ENCODE data around the gene KIF9.
A peak's percentile ranks its signal among the peaks of the same experiment; 100 is the strongest.
"Not testable (repeated sequence)": the region's sequence is repeated elsewhere in the genome, so short reads cannot be mapped to it uniquely, and the experiment has no call there.

Gene KIF9

GRCh38 chr3:47266709-47267489, 15.7 kb downstream of the KIF9 start:
- in situ Hi-C loops (cut with MboI; ENCODE audit: low pct_unique_long_range_greater_than_20kb, low sequenced_read_pairs, unreplicated experiment), result no loop called here
- peak; percentile 1 for TF ChIP-seq CTCF (IDR thresholded peaks at IDR 0.05; ENCODE audit: extremely low read depth, insufficient read depth, missing control alignments)
- peak; percentile 65 for DNase-seq (ENCODE audit: low spot score)

- no peak for TF ChIP-seq CTCF (IDR thresholded peaks at IDR 0.05; ENCODE audit: extremely low read depth, insufficient read depth, missing control alignments)
- in situ Hi-C loops (cut with MboI; ENCODE audit: low pct_unique_long_range_greater_than_20kb, low sequenced_read_pairs, unreplicated experiment), result no loop called here
- no peak for DNase-seq (ENCODE audit: low spot score)
These were observed 16.7 kb downstream of the KIF9 start for GRCh38 chr3:47265725-47266428.

GRCh38 chr3:47265008-47265407, 17.6 kb downstream of the KIF9 start:
- in situ Hi-C loops (cut with MboI; ENCODE audit: low pct_unique_long_range_greater_than_20kb, low sequenced_read_pairs, unreplicated experiment), result no loop called here
- no peak for TF ChIP-seq CTCF (IDR thresholded peaks at IDR 0.05; ENCODE audit: extremely low read depth, insufficient read depth, missing control alignments)

GRCh38 chr3:47261301-47261700, 21.3 kb downstream of the KIF9 start:
- DNase-seq (ENCODE audit: low spot score), result no peak
- in situ Hi-C loops (cut with MboI; ENCODE audit: low pct_unique_long_range_greater_than_20kb, low sequenced_read_pairs, unreplicated experiment), result no loop called here
- TF ChIP-seq CTCF (IDR thresholded peaks at IDR 0.05; ENCODE audit: extremely low read depth, insufficient read depth, missing control alignments), result no peak

More at GRCh38 chr3:47265008-47265407, 17.6 kb downstream of the KIF9 start:
- DNase-seq (ENCODE audit: low spot score), result no peak

GRCh38 chr3:47260605-47261004, 22.0 kb downstream of the KIF9 start:
- no peak for DNase-seq (ENCODE audit: low spot score)
- no peak for TF ChIP-seq CTCF (IDR thresholded peaks at IDR 0.05; ENCODE audit: extremely low read depth, insufficient read depth, missing control alignments)
- in situ Hi-C loops (cut with MboI; ENCODE audit: low pct_unique_long_range_greater_than_20kb, low sequenced_read_pairs, unreplicated experiment), result no loop called here

- in situ Hi-C loops (cut with MboI; ENCODE audit: low pct_unique_long_range_greater_than_20kb, low sequenced_read_pairs, unreplicated experiment), result no loop called here
- DNase-seq (ENCODE audit: low spot score), result no peak
These were observed 23.5 kb downstream of the KIF9 start for GRCh38 chr3:47259114-47259513.

GRCh38 chr3:47256331-47256730, 26.3 kb downstream of the KIF9 start:
- in situ Hi-C loops (cut with MboI; ENCODE audit: low pct_unique_long_range_greater_than_20kb, low sequenced_read_pairs, unreplicated experiment); DNase-seq (ENCODE audit: low spot score): not testable (repeated sequence)

More at GRCh38 chr3:47259114-47259513, 23.5 kb downstream of the KIF9 start:
- TF ChIP-seq CTCF (IDR thresholded peaks at IDR 0.05; ENCODE audit: extremely low read depth, insufficient read depth, missing control alignments), result no peak

Measured in GM13977 (cell line).